Activated gamma-delta T cell (primary cell): Measurements from ENCODE around the gene WBP4.
"Not testable (repeated sequence)": the region's sequence is repeated elsewhere in the genome, so short reads cannot be mapped to it uniquely, and the experiment has no call there.

ENCODE experiments used
- DNase-seq: peaks from one replicate; lab custom pipeline; 2025; lab: John Stamatoyannopoulos, UW
- total RNA-seq, 2 donors: gene quantifications; one replicate each; lab custom pipeline; 2026; lab: John Stamatoyannopoulos, UW

The WBP4 gene
- total RNA-seq: 21.6 to 24.4 reads per million in 2 donors

GRCh38 chr13:41061075-41061913 is at the start of gene WBP4:
TSS of gene WBP4 (plus strand) at chr13:41061509. CDS start at chr13:41061674, 165 bp downstream.
- DNase-seq: peak; percentile 73

GRCh38 chr13:41012536-41012935 is 48.8 kb upstream of the WBP4 start:
- DNase-seq: no peak

- DNase-seq: no peak
These were observed 47.5 kb upstream of the WBP4 start for GRCh38 chr13:41013835-41014234.

GRCh38 chr13:41015920-41016319 is 45.4 kb upstream of the WBP4 start:
- no peak for DNase-seq

- no peak for DNase-seq
These were observed 44.1 kb upstream of the WBP4 start for GRCh38 chr13:41017159-41017558.

- DNase-seq: no peak
These were observed 43.3 kb upstream of the WBP4 start for GRCh38 chr13:41017817-41018601.

- DNase-seq: no peak
These were observed 42.7 kb upstream of the WBP4 start for GRCh38 chr13:41018602-41018948.

GRCh38 chr13:41019011-41019487 is 42.3 kb upstream of the WBP4 start, which contains the start of gene ELF1:
TSS of gene ELF1 (minus strand) at chr13:41019316. CDS start at chr13:40982054, 37,262 bp downstream.
- no peak for DNase-seq

GRCh38 chr13:41019578-41020347 is 41.5 kb upstream of the WBP4 start:
- no peak for DNase-seq

- DNase-seq: no peak
These were observed 35.8 kb upstream of the WBP4 start for GRCh38 chr13:41025518-41025917.

- no peak for DNase-seq
These were observed 34.5 kb upstream of the WBP4 start for GRCh38 chr13:41026788-41027187.

- DNase-seq: no peak
These were observed 33.3 kb upstream of the WBP4 start for GRCh38 chr13:41028051-41028450.

GRCh38 chr13:41029629-41030028 is 31.7 kb upstream of the WBP4 start:
- DNase-seq: no peak

GRCh38 chr13:41032691-41033376 is 28.5 kb upstream of the WBP4 start:
- DNase-seq: no peak

- no peak for DNase-seq
These were observed 26.9 kb upstream of the WBP4 start for GRCh38 chr13:41034382-41034781.

- no peak for DNase-seq
These were observed 26.4 kb upstream of the WBP4 start for GRCh38 chr13:41034881-41035280.

GRCh38 chr13:41036557-41036956 is 24.8 kb upstream of the WBP4 start:
- DNase-seq: not testable (repeated sequence)

- DNase-seq: no peak
These were observed 21.6 kb upstream of the WBP4 start for GRCh38 chr13:41039746-41040145.

GRCh38 chr13:41040584-41041334 is 20.6 kb upstream of the WBP4 start:
- no peak for DNase-seq

GRCh38 chr13:41042419-41042818 is 18.9 kb upstream of the WBP4 start:
- DNase-seq: not testable (repeated sequence)

- DNase-seq: no peak
These were observed 12.7 kb upstream of the WBP4 start for GRCh38 chr13:41048640-41049039.
